Neuronal stem cell (in vitro differentiated cells): ENCODE measurements around the gene P2RX6.
"Not testable (repeated sequence)": the region's sequence is repeated elsewhere in the genome, so short reads cannot be mapped to it uniquely, and the experiment has no call there.

ENCODE experiments used
- DNase-seq: peaks from one replicate; pipeline ENCODE4 v3.0.0-alpha.2; 2013; ENCODE audit warnings: low spot score
- H2AFZ ChIP-seq: one replicate; pipeline ENCODE4 v1.6.1; 2013; ENCODE audit warnings: mild to moderate bottlenecking, low read length, inconsistent platforms
- H2AK5ac ChIP-seq: 2 replicates; pipeline ENCODE4 v1.6.1; 2013; ENCODE audit warnings: low read depth, mild to moderate bottlenecking, inconsistent platforms, low read length, moderate library complexity, mixed read lengths
- H2BK120ac ChIP-seq: 2 replicates; pipeline ENCODE4 v1.6.1; 2013; ENCODE audit warnings: low read depth, mild to moderate bottlenecking, inconsistent platforms, low read length, moderate library complexity, mixed read lengths
- H2BK12ac ChIP-seq: one replicate; pipeline ENCODE4 v1.6.1; 2013; ENCODE audit warnings: low read length, inconsistent platforms
- H2BK15ac ChIP-seq: 2 replicates; pipeline ENCODE4 v1.6.1; 2013; ENCODE audit warnings: mild to moderate bottlenecking, low read length, inconsistent platforms, mixed read lengths
- H2BK5ac ChIP-seq: one replicate; pipeline ENCODE4 v1.6.1; 2013; ENCODE audit warnings: inconsistent platforms, mild to moderate bottlenecking, low read length, moderate library complexity
- H3K14ac ChIP-seq: one replicate; pipeline ENCODE4 v1.6.1; 2013; ENCODE audit warnings: low read length, inconsistent platforms
- H3K18ac ChIP-seq: 2 replicates; pipeline ENCODE4 v1.6.1; 2013; ENCODE audit warnings: low read length, inconsistent platforms
- H3K23ac ChIP-seq: 2 replicates; pipeline ENCODE4 v1.6.1; 2013; ENCODE audit warnings: low read depth, mild to moderate bottlenecking, mixed read lengths, low read length, inconsistent platforms; ENCODE audit not compliant: poor library complexity
- H3K27ac ChIP-seq: replicated peaks from 3 replicates; pipeline ENCODE4 v1.5.1; 2013; ENCODE audit warnings: low read length, inconsistent platforms
- H3K27me3 ChIP-seq, 3 experiments: 2 replicates each; pipeline ENCODE4 v1.6.1; 2013; ENCODE audit warnings: low read length in 3 of 3, mild to moderate bottlenecking in 2 of 3, inconsistent platforms in 1 of 3, low read depth in 1 of 3, mixed read lengths in 1 of 3, moderate library complexity in 1 of 3; ENCODE audit not compliant: control insufficient read depth in 3 of 3, insufficient read depth in 3 of 3
- H3K36me3 ChIP-seq, 2 donors: replicated peaks in 1 of 2; 2 replicates each; pipeline ENCODE4 v1.6.1; 2013; ENCODE audit warnings: low read length in 2 of 2; ENCODE audit not compliant: control insufficient read depth in 2 of 2, insufficient read depth in 2 of 2
- H3K4ac ChIP-seq: 2 replicates; pipeline ENCODE4 v1.6.1; 2013; ENCODE audit warnings: inconsistent platforms, mild to moderate bottlenecking, low read length, moderate library complexity
- H3K4me1 ChIP-seq, 2 donors: 1 replicate in 1 of 2; 2 replicates in 1 of 2; pipeline ENCODE4 v1.6.1; 2013; ENCODE audit warnings: low read length in 2 of 2, low read depth in 1 of 2; ENCODE audit not compliant: control insufficient read depth in 2 of 2, insufficient read depth in 1 of 2
- H3K4me2 ChIP-seq: one replicate; pipeline ENCODE4 v1.6.1; 2013; ENCODE audit warnings: mild to moderate bottlenecking, low read length, inconsistent platforms; ENCODE audit not compliant: insufficient read depth, poor library complexity, severe bottlenecking
- H3K4me3 ChIP-seq, 2 donors: 2 replicates each; pipeline ENCODE4 v1.5.1; 2013; ENCODE audit warnings: low read length in 2 of 2, mild to moderate bottlenecking in 2 of 2, inconsistent platforms in 1 of 2, moderate library complexity in 1 of 2
- H3K79me1 ChIP-seq: one replicate; pipeline ENCODE4 v1.6.1; 2013; ENCODE audit warnings: low read depth, mild to moderate bottlenecking, inconsistent platforms, low read length, moderate library complexity
- H3K9ac ChIP-seq: one replicate; pipeline ENCODE4 v1.6.1; 2013; ENCODE audit warnings: mild to moderate bottlenecking, low read depth, low read length, inconsistent platforms; ENCODE audit not compliant: poor library complexity
- H3K9me3 ChIP-seq, 2 donors: replicated peaks in 1 of 2; 2 replicates each; pipeline versions ENCODE3 to v1.6.1; 2013; ENCODE audit warnings: low read length in 2 of 2, mild to moderate bottlenecking in 2 of 2, inconsistent platforms in 1 of 2, low read depth in 1 of 2, mixed read lengths in 1 of 2, moderate library complexity in 1 of 2; ENCODE audit not compliant: control insufficient read depth in 2 of 2, insufficient read depth in 1 of 2
- H4K8ac ChIP-seq: one replicate; pipeline ENCODE4 v1.6.1; 2013; ENCODE audit warnings: low read depth, mild to moderate bottlenecking, inconsistent platforms, low read length, moderate library complexity
- H4K91ac ChIP-seq: one replicate; pipeline ENCODE4 v1.6.1; 2013; ENCODE audit warnings: low read length, low read depth, mild to moderate bottlenecking, inconsistent platforms; ENCODE audit not compliant: poor library complexity
- WGBS, 2 donors: extraction: QIAGEN DNeasy Blood & Tissue Kit; methylation state at CpG; one replicate each; pipeline ENCODE4 v1.1.7; 2013; ENCODE audit warnings: missing lambda C conversion rate in 2 of 2, mixed read lengths in 1 of 2; ENCODE audit not compliant: insufficient read length in 2 of 2, insufficient replicate concordance in 1 of 2; ENCODE audit errors: extremely low coverage in 2 of 2; 5-methylcytosine and 5-hydroxymethylcytosine counted together

The P2RX6 gene

DNA sequence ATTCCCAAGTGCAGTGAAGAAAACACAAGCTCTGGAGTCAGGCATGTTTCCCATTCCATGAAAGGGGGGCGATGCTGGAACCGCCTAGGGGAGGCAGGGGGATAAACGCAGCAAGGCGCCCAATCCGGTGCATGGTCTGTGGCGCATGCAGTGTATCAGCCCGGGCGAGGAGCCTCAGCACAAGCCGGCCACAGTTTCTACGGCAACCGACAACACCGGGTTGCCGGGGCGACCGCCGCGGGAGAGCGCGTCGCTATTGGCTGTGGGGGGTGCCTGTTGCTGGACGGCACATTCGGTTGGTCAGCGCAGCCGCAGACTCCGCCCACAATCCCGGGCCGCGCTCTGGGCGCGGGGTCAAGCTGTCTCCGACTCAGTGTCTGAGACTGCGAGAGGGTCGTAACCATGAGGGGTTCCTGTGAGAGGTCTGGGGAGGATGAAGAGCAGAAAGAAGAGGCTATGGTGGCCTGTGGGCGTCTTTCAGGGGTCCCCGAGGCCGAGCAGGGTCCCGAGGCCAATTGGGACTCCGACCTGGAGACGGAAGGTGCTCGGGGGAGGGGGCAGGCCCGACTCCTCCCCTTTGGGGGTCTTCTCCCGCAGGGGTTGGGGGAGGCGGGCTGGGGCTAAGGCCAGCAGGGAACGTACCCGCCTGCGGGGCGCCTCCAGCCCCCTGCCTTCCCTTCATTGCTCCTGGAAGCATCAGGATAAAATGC, 30.8 kb downstream of the P2RX6 start, which contains the start of gene LRRC74B:
LRRC74B (plus strand) TSS at position 362 of the 710 bp plus-strand sequence; CDS start at position 403, 41 bp downstream.
- peak; percentile 94 for DNase-seq
- peak within 1 kb of the TSS; percentile 95 for H3K18ac ChIP-seq
- no peak within 1 kb of the TSS for H2AK5ac ChIP-seq
- H3K36me3 ChIP-seq = no peaks in the 10 kb centered on the region
- peak within 1 kb of the TSS; percentile 82 for H2BK5ac ChIP-seq
- no CpG with 5 or more reads among the region's 47 CpGs for WGBS, 2 donors
- peak within 1 kb of the TSS; percentile 58 to 77 for H3K4me3 ChIP-seq
- peak within 1 kb of the TSS; percentile 77 for H3K9ac ChIP-seq
- H3K79me1 ChIP-seq = no peaks in the 10 kb centered on the region
- H3K27ac ChIP-seq = peak within 1 kb of the TSS; percentile 78
- peak within 1 kb of the TSS; percentile 89 for H3K23ac ChIP-seq
- peak within 1 kb of the TSS; percentile 41 for H2BK12ac ChIP-seq
- peaks cover 12 to 15% of the 10 kb centered on the region in 2 donors for H3K4me1 ChIP-seq
- H4K8ac ChIP-seq = peak within 1 kb of the TSS; percentile 43
- no peak within 1 kb of the TSS for H3K14ac ChIP-seq
- peak within 1 kb of the TSS; percentile 37 for H3K4ac ChIP-seq
- no peak within 1 kb of the TSS for H2BK120ac ChIP-seq
- peak within 1 kb of the TSS; percentile 69 for H2BK15ac ChIP-seq
- H4K91ac ChIP-seq = no peak within 1 kb of the TSS
- no peaks in the 10 kb centered on the region for H3K9me3 ChIP-seq
- peak within 1 kb of the TSS; percentile 81 for H3K4me2 ChIP-seq
- peak within 1 kb of the TSS; percentile 94 for H2AFZ ChIP-seq
- peaks cover 0 to 17% (median 0%) of the 10 kb centered on the region in 3 experiments for H3K27me3 ChIP-seq

DNA sequence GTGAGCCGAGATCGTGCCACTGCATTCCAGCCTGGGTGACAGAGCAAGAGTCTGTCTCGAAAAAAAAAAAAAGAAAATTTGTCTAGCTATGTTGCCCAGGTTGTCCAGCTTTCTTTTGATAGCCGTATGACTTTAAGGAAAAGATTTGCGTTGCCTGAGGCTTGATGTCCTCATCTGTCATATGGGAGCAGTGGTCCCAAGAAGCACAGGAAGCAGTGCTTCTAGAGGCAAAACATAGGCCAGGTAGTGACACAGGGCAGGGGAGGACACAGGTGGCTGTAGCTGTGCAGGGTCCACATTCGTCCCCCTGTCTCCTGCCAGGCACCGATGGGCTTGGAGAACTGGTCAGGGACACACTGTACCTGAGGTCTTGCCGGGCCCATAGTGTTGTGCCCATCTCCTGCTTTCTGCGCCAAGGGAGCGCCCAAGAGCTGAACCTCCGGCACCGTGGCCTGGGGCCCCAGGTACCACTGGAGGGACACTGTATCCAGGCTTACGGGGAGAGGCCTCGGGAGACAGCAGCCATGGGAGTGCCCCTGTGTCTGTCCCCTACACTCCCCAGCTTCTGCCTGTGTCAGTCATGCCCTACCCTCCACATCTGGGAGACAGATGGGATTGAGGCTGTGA, 32.2 kb downstream of the P2RX6 start:
- peak overlapping the region; percentile 22 for H3K18ac ChIP-seq
- no peak overlapping the region for H2BK5ac ChIP-seq
- H2BK120ac ChIP-seq = no peak overlapping the region
- no peaks in the 10 kb centered on the region for H3K79me1 ChIP-seq
- peak overlapping the region in 1 of 2 donors; percentile 44 for H3K4me3 ChIP-seq
- H2AK5ac ChIP-seq = peak overlapping the region; percentile 24
- no peak overlapping the region for H2AFZ ChIP-seq
- H3K4me1 ChIP-seq = peaks cover 15 to 20% of the 10 kb centered on the region in 2 donors
- no peak overlapping the region for H3K27ac ChIP-seq
- no peak overlapping the region for H3K4ac ChIP-seq
- DNase-seq = no peak
- peak overlapping the region; percentile 75 for H3K14ac ChIP-seq
- no peak overlapping the region for H3K9ac ChIP-seq
- no peak overlapping the region for H2BK12ac ChIP-seq
- H3K4me2 ChIP-seq = no peak overlapping the region
- no peaks in the 10 kb centered on the region for H3K9me3 ChIP-seq
- no CpG with 5 or more reads among the region's 14 CpGs for WGBS, 2 donors
- no peak overlapping the region for H4K8ac ChIP-seq
- H3K27me3 ChIP-seq = peaks cover 0 to 19% (median 0%) of the 10 kb centered on the region in 3 experiments
- no peaks in the 10 kb centered on the region for H3K36me3 ChIP-seq
- H3K23ac ChIP-seq = peak overlapping the region; percentile 12
- peak overlapping the region; percentile 10 for H2BK15ac ChIP-seq
- no peak overlapping the region for H4K91ac ChIP-seq

DNA sequence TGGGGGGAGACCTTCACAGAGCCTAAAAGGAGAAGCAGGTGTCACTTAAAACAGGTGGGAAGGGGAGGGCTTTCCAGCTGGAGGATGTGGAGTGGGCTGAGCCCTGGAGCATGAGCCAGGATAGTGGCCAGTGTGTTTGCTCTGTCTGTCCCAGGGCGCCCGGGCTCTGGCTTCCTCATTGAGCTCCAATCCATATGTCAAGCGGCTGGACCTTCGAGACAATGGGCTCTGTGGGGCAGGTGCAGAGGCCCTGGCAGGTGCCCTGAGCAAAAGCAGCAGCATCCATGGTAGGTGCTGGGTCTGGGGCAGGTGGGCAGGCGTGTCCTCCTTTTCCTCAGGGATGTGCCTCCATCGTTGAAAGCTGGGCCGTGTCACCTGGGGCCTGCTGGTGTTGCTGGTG, 32.8 kb downstream of the P2RX6 start:
- peak overlapping the region; percentile 6 for H2BK15ac ChIP-seq
- H2BK120ac ChIP-seq = no peak overlapping the region
- H2BK12ac ChIP-seq = no peak overlapping the region
- no peak overlapping the region for H3K4ac ChIP-seq
- H3K27me3 ChIP-seq = peaks cover 0 to 25% (median 0%) of the 10 kb centered on the region in 3 experiments
- peak overlapping the region; percentile 24 for H2AK5ac ChIP-seq
- peak overlapping the region; percentile 44 for H3K9ac ChIP-seq
- H3K79me1 ChIP-seq = no peaks in the 10 kb centered on the region
- H3K4me2 ChIP-seq = no peak overlapping the region
- H3K9me3 ChIP-seq = no peaks in the 10 kb centered on the region
- peak overlapping the region; percentile 91 for H3K23ac ChIP-seq
- H2AFZ ChIP-seq = no peak overlapping the region
- DNase-seq = no peak
- no peak overlapping the region for H3K27ac ChIP-seq
- no peak overlapping the region for H3K4me3 ChIP-seq
- WGBS, 2 donors = no CpG with 5 or more reads among the region's 7 CpGs
- no peak overlapping the region for H2BK5ac ChIP-seq
- no peaks in the 10 kb centered on the region for H3K36me3 ChIP-seq
- no peak overlapping the region for H3K14ac ChIP-seq
- no peak overlapping the region for H4K91ac ChIP-seq
- no peak overlapping the region for H4K8ac ChIP-seq
- peaks cover 15 to 20% of the 10 kb centered on the region in 2 donors for H3K4me1 ChIP-seq
- H3K18ac ChIP-seq = no peak overlapping the region

DNA sequence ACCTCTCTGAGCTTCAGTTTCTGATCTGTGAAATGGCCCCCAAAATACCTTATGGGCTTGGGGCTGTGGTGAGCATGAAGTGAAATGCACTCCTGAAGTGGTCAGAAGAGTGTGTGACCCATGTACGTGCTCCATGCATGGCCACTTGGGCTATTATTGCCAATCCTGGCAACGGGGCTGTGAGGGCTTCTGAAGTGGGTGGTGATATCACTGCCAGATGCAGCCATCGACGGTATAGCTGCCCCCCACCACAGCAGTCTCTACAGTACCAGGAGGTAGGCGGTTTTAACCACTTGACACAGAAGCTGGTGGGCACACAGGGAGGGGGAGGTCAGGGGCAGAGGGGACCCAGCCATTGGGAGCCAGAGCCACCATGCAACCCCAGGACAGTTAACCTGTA, 33.5 kb downstream of the P2RX6 start:
- WGBS, 2 donors = no CpG with 5 or more reads among the region's 5 CpGs
- not testable (repeated sequence) for H3K23ac ChIP-seq, H3K36me3 ChIP-seq, H2BK5ac ChIP-seq, H2BK120ac ChIP-seq, H3K9me3 ChIP-seq, H3K14ac ChIP-seq, H3K4me3 ChIP-seq, H3K4me2 ChIP-seq, H2BK15ac ChIP-seq, H3K9ac ChIP-seq, H3K18ac ChIP-seq, H3K4ac ChIP-seq, H3K27ac ChIP-seq, H2AFZ ChIP-seq, DNase-seq, H3K79me1 ChIP-seq, H2BK12ac ChIP-seq, H4K8ac ChIP-seq, H4K91ac ChIP-seq
- Histone ChIP-seq H3K27me3 (peaks cover 0 to 27% (median 0%) of the 10 kb centered on the region in 3 experiments), H2AK5ac (peak overlapping the region; percentile 58), H3K4me1 (peaks cover 15 to 20% of the 10 kb centered on the region in 2 donors)
